GM23248 (cell line): ENCODE data around the gene NCOA7. TPM values are rescaled to one million over a fixed set of nuclear protein-coding genes. Genes with fewer than 3 reads are reported as not detected.

Experiments
- DNase-seq: peaks from one replicate; pipeline ENCODE4 v3.0.0-alpha.2; 2015
- H2AFZ ChIP-seq: fragments of 200-600 bp; sonication (generic); 2 replicates; pipeline ENCODE4 v1.6.1; 2016; ENCODE audit warnings: antibody characterized with exemption
- H3F3A ChIP-seq: fragments of 200-600 bp; sonication (generic); 2 replicates; pipeline ENCODE4 v1.6.1; 2016; ENCODE audit warnings: mild to moderate bottlenecking, antibody characterized with exemption, mixed run types; ENCODE audit not compliant: insufficient read depth
- H3K27ac ChIP-seq: fragments of 200-600 bp; sonication (generic); 2 replicates; pipeline ENCODE4 v1.5.1; 2016; ENCODE audit warnings: mild to moderate bottlenecking
- H3K27me3 ChIP-seq: fragments of 200-600 bp; sonication (generic); replicated peaks from 2 replicates; pipeline ENCODE4 v1.6.1; 2016; ENCODE audit warnings: mild to moderate bottlenecking; ENCODE audit not compliant: insufficient read depth
- H3K36me3 ChIP-seq: fragments of 200-600 bp; sonication (generic); 2 replicates; pipeline ENCODE4 v1.6.1; 2016; ENCODE audit warnings: low read depth, mild to moderate bottlenecking
- H3K4me1 ChIP-seq: fragments of 200-600 bp; sonication (generic); 2 replicates; pipeline ENCODE4 v1.6.1; 2016; ENCODE audit warnings: mild to moderate bottlenecking; ENCODE audit not compliant: insufficient read depth
- H3K4me2 ChIP-seq: fragments of 200-600 bp; sonication (generic); one replicate; pipeline ENCODE4 v1.6.1; 2016; ENCODE audit warnings: mild to moderate bottlenecking; ENCODE audit not compliant: unreplicated experiment
- H3K4me3 ChIP-seq: fragments of 200-600 bp; sonication (generic); 2 replicates; pipeline ENCODE4 v1.5.1; 2016; ENCODE audit warnings: mild to moderate bottlenecking
- H3K79me2 ChIP-seq: fragments of 200-600 bp; sonication (generic); 2 replicates; pipeline ENCODE4 v1.6.1; 2016; ENCODE audit warnings: mild to moderate bottlenecking; ENCODE audit not compliant: insufficient read depth
- H3K9ac ChIP-seq: fragments of 200-600 bp; sonication (generic); 2 replicates; pipeline ENCODE4 v1.6.1; 2016; ENCODE audit warnings: mild to moderate bottlenecking
- H3K9me2 ChIP-seq: fragments of 200-600 bp; sonication (generic); 2 replicates; pipeline ENCODE4 v1.6.1; 2016; ENCODE audit warnings: mixed run types, mild to moderate bottlenecking, moderate library complexity; ENCODE audit not compliant: insufficient read depth
- H3K9me3 ChIP-seq: fragments of 200-600 bp; sonication (generic); one replicate; pipeline ENCODE4 v1.6.1; 2017; ENCODE audit warnings: low read depth
- H4K20me1 ChIP-seq: fragments of 200-600 bp; sonication (generic); 2 replicates; pipeline ENCODE4 v1.6.0; 2016; ENCODE audit not compliant: insufficient read depth
- EZH2 ChIP-seq: fragments of 200-600 bp; sonication (generic); IDR thresholded peaks from 2 replicates; pipeline ENCODE4 v1.6.1; 2018; ENCODE audit warnings: antibody characterized with exemption, mild to moderate bottlenecking; ENCODE audit not compliant: insufficient read depth, poor library complexity, severe bottlenecking
- EZH2phosphoT487 ChIP-seq: fragments of 200-600 bp; sonication (generic); IDR thresholded peaks from 2 replicates; pipeline ENCODE4 v1.6.1; 2018; ENCODE audit warnings: antibody characterized with exemption, moderate library complexity, mild to moderate bottlenecking, low read depth; ENCODE audit not compliant: insufficient read depth
- WGBS, 2 experiments: methylation state at CpG; one replicate each; pipeline ENCODE4 v1.1.6; 2015 to 2017; ENCODE audit warnings: low lambda C conversion rate in 2 of 2, low coverage in 1 of 2; ENCODE audit errors: missing lambda C conversion rate in 2 of 2; 5-methylcytosine and 5-hydroxymethylcytosine counted together
- in situ Hi-C: fragments of 300-500 bp; cut with MboI; formaldehyde crosslinking; loops from 2 replicates; pipeline ENCODE4 v1.15.0; 2020
- polyA plus RNA-seq: library from polyadenylated mRNA; unstranded; fragments of >200 nt; fragmentation: Nextera tagmentation; extraction: Ambion mirVana; gene quantifications from 2 replicates; pipeline ENCODE4 v1.2.1, GENCODE V29; 2016
- total RNA-seq: library from RNA; depleted of rRNA; stranded (reverse); fragments of >200 nt; shearing (Covaris generic); gene quantifications from 2 replicates; pipeline ENCODE4 v1.2.3, GENCODE V29; 2014

Gene NCOA7
- total and polyA plus RNA-seq, 2 experiments from 2014 or later = 9.5 to 10.2 TPM

DNA sequence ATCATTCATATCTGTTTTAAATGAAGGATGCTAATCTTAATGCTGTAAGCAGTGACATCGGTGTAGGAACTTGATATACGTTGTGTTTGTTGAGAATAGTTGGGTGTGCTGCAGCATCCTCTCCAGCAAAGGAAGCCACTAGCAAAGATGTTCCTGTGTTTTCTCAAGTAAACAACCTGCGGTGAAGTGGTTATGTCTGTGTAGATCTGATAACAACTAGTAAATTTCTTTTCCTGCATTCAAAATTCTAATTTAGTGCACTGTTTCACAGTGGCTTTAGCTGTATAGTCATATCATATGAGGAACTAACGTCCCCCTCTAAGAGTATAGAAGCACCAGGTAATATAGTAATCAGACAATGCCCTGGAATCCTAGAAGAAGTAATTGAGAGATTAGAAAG, 38.7 kb downstream of the NCOA7 start:
- WGBS, 2 experiments = 97 to 99% methylated on average over 4 of the region's 4 CpGs
- H3K79me2 ChIP-seq = no peaks in the 10 kb centered on the region
- no peaks in the 10 kb centered on the region for H3K27me3 ChIP-seq
- H3K4me2 ChIP-seq = no peak overlapping the region
- H3K4me1 ChIP-seq = no peaks in the 10 kb centered on the region; the same call in 1 of the 2 replicates
- no peak for TF ChIP-seq EZH2phosphoT487
- TF ChIP-seq EZH2 = no peak
- no peak overlapping the region for H3K4me3 ChIP-seq
- H4K20me1 ChIP-seq = no peaks in the 10 kb centered on the region
- no peak for DNase-seq
- H2AFZ ChIP-seq = no peak overlapping the region
- H3K9me2 ChIP-seq = no peaks in the 10 kb centered on the region
- H3K27ac ChIP-seq = no peak overlapping the region
- H3K36me3 ChIP-seq = no peaks in the 10 kb centered on the region
- H3F3A ChIP-seq = peaks cover 1% of the 10 kb centered on the region; the same call in 1 of the 2 replicates
- in situ Hi-C loops = no loop called here
- H3K9me3 ChIP-seq = no peaks in the 10 kb centered on the region
- no peak overlapping the region for H3K9ac ChIP-seq

- Histone ChIP-seq H3K79me2 (no peaks in the 10 kb centered on the region), H2AFZ (no peak overlapping the region), H3K9me3 (no peaks in the 10 kb centered on the region), H3K9ac (no peak overlapping the region), H3K27ac (no peak overlapping the region), H3F3A (peaks cover 18% of the 10 kb centered on the region), H3K36me3 (no peaks in the 10 kb centered on the region), H3K9me2 (no peaks in the 10 kb centered on the region), H3K27me3 (no peaks in the 10 kb centered on the region), H4K20me1 (no peaks in the 10 kb centered on the region), H3K4me1 (peaks cover 12% of the 10 kb centered on the region; the same call in 1 of the 2 replicates), H3K4me3 (no peak overlapping the region), H3K4me2 (no peak overlapping the region)
- TF ChIP-seq EZH2phosphoT487 (no peak), EZH2 (no peak)
- in situ Hi-C loops = no loop called here
- WGBS, 2 experiments = 96 to 97% methylated on average over 5 of the region's 5 CpGs
- DNase-seq = no peak
Observed at GRCh38 chr6:125831659-125832058, 40.9 kb downstream of the NCOA7 start.

GRCh38 chr6:125832391-125833117, 41.8 kb downstream of the NCOA7 start:
- H3K27me3 ChIP-seq = no peaks in the 10 kb centered on the region
- in situ Hi-C loops = no loop called here
- H3F3A ChIP-seq = peaks cover 18% of the 10 kb centered on the region
- no peak overlapping the region for H3K9ac ChIP-seq
- H3K4me3 ChIP-seq = no peak overlapping the region
- H3K4me2 ChIP-seq = no peak overlapping the region
- no peak overlapping the region for H3K27ac ChIP-seq
- no peak for DNase-seq
- H3K36me3 ChIP-seq = no peaks in the 10 kb centered on the region
- no peaks in the 10 kb centered on the region for H3K9me3 ChIP-seq
- peaks cover 12% of the 10 kb centered on the region; the same call in 1 of the 2 replicates for H3K4me1 ChIP-seq
- no peaks in the 10 kb centered on the region for H4K20me1 ChIP-seq
- no peaks in the 10 kb centered on the region for H3K79me2 ChIP-seq
- TF ChIP-seq EZH2 (no peak), EZH2phosphoT487 (no peak)
- H2AFZ ChIP-seq = no peak overlapping the region
- no peaks in the 10 kb centered on the region for H3K9me2 ChIP-seq
- WGBS, 2 experiments = 47 to 50% methylated on average over 5 of the region's 5 CpGs

DNA sequence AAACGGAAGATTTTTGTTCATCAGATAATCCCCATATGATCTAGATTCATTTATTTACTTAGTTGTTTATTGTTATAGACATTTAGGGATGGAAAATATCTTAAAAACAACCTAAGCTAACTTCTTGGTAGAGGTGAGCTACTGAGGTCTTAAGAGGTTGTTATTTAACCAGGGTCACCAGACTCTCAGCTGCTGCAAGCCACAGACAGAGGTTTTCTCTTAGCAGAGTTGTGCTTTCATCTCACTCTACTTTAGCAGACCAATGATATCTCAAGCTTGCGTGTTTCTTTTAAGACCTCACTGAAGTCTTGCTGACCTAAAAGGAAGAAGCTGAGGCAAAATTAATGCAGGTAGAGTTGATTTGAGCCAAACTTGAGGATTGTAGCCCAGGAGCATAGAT, 43.6 kb downstream of the NCOA7 start:
- Histone ChIP-seq H3K9ac (no peak overlapping the region), H3K36me3 (no peaks in the 10 kb centered on the region)

More for the DNA sequence above, 43.6 kb downstream of the NCOA7 start:
- DNase-seq = no peak
- peaks cover 18% of the 10 kb centered on the region for H3F3A ChIP-seq
- peaks cover 12% of the 10 kb centered on the region; the same call in 1 of the 2 replicates for H3K4me1 ChIP-seq
- no peaks in the 10 kb centered on the region for H3K9me3 ChIP-seq
- 93 to 95% methylated on average over 2 of the region's 2 CpGs for WGBS, 2 experiments
- no peaks in the 10 kb centered on the region for H4K20me1 ChIP-seq
- in situ Hi-C loops = no loop called here
- no peak overlapping the region for H3K4me3 ChIP-seq
- H3K27me3 ChIP-seq = no peaks in the 10 kb centered on the region
- H3K9me2 ChIP-seq = no peaks in the 10 kb centered on the region
- no peak for TF ChIP-seq EZH2phosphoT487
- TF ChIP-seq EZH2 = no peak
- no peak overlapping the region for H3K27ac ChIP-seq
- H2AFZ ChIP-seq = no peak overlapping the region
- no peaks in the 10 kb centered on the region for H3K79me2 ChIP-seq
- no peak overlapping the region for H3K4me2 ChIP-seq
